ENCODE results near the gene SMARCA4.
"Not testable (repeated sequence)": the region's sequence is repeated elsewhere in the genome, so short reads cannot be mapped to it uniquely, and the experiment has no call there.

SMARCA4 gene

DNA sequence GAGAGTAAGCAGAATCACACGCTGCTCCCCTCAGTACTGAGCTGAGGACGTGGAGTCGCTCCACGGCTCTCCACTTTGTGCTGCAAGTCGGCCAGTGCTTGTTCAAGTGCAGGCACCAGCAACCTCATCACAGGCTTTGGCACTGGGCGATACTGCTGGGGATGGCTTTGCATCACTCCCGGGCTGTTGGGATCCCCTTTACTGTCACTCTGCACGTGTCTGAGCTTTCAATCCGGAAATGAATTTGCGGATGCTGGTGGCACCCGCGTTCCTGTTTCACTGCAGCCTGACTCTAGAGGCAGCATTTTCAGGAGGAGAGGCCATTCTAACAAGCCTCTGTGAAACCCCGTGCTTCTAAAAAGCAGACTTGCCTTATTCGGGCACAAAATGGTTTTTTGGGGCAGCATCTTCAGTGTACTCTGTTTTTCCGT, 19.1 kb downstream of the SMARCA4 start:
- peak; percentile 9 for DNase-seq (ENCODE audit: low read depth)

GRCh38 chr19:10981252-10981895, 20.5 kb downstream of the SMARCA4 start:
- DNase-seq (ENCODE audit: low read depth): peak; percentile 14

GRCh38 chr19:10983026-10983425, 22.2 kb downstream of the SMARCA4 start:
- no peak for DNase-seq (ENCODE audit: low read depth)

- no peak for DNase-seq (ENCODE audit: low read depth)
Measured at GRCh38 chr19:10984166-10984735, 23.4 kb downstream of the SMARCA4 start.

- no peak for DNase-seq (ENCODE audit: low read depth)
Measured at GRCh38 chr19:10985502-10985901, 24.7 kb downstream of the SMARCA4 start.

- DNase-seq (ENCODE audit: low read depth): no peak
Measured at GRCh38 chr19:10986301-10987127, 25.7 kb downstream of the SMARCA4 start.

DNA sequence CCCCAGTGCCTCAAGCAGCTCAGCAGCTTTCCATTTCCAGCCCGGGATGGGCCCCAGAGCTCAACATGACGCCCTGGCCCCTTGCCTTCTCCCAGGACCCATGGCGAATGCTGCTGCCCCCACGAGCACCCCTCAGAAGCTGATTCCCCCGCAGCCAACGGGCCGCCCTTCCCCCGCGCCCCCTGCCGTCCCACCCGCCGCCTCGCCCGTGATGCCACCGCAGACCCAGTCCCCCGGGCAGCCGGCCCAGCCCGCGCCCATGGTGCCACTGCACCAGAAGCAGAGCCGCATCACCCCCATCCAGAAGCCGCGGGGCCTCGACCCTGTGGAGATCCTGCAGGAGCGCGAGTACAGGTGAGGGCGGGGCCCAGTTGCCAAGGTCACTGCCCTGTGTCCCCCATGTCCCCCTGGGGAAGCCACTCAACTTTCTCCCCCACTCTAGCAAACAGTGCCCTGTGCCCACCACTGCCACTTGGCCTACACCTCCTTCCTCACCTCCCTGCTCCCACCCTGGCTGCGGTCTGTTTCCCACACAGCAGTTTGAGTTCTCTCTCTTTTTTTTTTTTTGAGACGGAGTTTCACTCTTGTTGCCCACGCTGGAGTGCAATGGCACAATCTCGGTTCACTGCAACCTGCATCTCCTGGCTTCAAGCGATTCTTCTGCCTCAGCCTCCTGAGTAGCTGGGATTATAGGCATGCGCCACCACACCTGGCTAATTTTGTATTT, 26.9 kb downstream of the SMARCA4 start:
- DNase-seq (ENCODE audit: low read depth): no peak

GRCh38 chr19:10988380-10988779, 27.6 kb downstream of the SMARCA4 start:
- no peak for DNase-seq (ENCODE audit: low read depth)

- DNase-seq (ENCODE audit: low read depth): no peak
Measured at GRCh38 chr19:10988921-10989320, 28.1 kb downstream of the SMARCA4 start.

DNA sequence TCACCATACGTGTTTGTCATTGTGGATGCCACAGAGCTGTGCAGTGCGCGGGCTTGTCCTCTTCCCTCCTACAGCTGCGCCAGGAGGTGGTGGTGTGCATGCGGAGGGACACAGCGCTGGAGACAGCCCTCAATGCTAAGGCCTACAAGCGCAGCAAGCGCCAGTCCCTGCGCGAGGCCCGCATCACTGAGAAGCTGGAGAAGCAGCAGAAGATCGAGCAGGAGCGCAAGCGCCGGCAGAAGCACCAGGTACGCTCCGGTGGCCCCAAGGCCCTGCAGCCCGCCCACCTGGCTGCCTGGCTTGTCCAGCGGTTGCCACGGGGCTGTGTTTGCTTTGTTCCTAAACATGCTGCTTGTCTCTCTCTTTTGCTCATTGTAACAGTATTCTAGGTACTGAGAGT, 30.2 kb downstream of the SMARCA4 start:
- DNase-seq (ENCODE audit: low read depth): no peak

DNA sequence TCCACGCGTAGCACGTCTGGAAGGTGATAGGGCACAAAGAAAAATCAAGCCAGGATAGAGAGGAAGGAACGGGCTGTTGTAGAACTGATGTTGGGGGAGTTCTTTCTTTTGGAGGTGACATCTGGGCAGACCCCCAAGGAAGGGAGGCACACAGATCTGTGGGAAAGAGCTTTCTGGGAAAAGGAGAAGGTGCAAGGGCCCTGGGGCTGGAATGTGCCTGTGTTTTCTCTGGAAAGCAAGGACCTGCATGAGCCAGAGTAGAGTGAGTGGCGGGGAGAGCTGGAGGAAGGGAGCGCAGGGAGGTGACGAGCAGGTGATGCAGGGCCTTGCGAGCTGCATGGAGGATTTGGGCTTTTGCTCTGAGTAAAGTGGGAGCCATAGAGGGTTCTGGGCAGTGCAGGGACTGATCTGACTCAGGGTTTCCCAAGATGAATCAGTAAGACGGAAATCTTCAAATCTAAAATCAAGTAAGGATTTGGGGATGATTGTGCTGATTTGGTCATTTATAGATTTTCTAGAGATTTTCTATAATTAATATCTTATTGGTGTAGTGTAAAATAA, 30.8 kb downstream of the SMARCA4 start:
- DNase-seq (ENCODE audit: low read depth): no peak

DNA sequence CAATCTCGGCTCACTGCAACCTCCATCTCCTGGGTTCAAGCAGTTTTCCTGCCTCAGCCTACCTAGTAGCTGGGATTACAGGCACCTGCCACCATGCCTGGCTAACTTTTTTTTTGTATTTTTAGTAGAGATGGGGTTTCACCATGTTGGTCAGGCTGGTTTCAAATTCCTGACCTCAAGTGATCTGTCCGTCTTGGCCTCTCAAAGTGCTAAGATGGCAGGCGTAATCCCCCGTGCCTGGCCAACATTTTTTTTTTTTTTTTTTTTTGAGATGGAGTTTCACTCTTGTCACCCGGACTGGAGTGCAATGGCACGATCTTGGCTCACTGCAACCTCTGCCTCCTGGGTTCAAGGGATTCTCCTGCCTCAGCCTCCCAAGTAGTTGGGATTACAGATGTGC, 31.3 kb downstream of the SMARCA4 start:
- DNase-seq (ENCODE audit: low read depth): not testable (repeated sequence)

DNA sequence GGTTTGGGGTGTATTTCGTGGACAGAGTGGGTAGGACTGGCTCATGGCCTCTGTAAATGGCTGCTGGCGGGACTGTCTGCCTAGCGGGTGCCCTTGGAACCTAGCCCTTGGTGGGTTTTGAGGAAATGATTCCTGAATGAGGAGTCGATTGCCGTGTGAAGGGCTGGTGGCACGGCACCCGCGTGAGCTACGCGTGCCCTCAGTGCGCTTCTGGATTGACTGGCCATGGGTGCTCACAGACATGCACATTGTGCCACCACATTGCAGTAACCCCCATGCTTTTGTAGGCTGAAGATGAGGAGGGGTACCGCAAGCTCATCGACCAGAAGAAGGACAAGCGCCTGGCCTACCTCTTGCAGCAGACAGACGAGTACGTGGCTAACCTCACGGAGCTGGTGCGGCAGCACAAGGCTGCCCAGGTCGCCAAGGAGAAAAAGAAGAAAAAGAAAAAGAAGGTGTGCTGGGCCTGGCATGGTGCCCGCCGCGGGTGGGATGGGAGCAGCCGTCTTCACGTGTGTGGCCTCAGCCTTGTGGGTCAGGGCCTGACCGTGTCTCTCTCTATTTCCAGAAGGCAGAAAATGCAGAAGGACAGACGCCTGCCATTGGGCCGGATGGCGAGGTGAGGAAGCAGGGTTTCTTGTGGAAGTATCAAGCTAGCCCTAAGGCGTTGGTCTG, 35.2 kb downstream of the SMARCA4 start:
- no peak for DNase-seq (ENCODE audit: low read depth)

GRCh38 chr19:10998045-10998533, 37.3 kb downstream of the SMARCA4 start:
- DNase-seq (ENCODE audit: low read depth): peak; percentile 87

- no peak for DNase-seq (ENCODE audit: low read depth)
Measured at GRCh38 chr19:10998666-10999065, 37.8 kb downstream of the SMARCA4 start.

- no peak for DNase-seq (ENCODE audit: low read depth)
Measured at GRCh38 chr19:11005521-11005920, 44.7 kb downstream of the SMARCA4 start.

- no peak for DNase-seq (ENCODE audit: low read depth)
Measured at GRCh38 chr19:11007385-11007784, 46.6 kb downstream of the SMARCA4 start.

GRCh38 chr19:11007962-11008532, 47.2 kb downstream of the SMARCA4 start:
- no peak for DNase-seq (ENCODE audit: low read depth)

DNA sequence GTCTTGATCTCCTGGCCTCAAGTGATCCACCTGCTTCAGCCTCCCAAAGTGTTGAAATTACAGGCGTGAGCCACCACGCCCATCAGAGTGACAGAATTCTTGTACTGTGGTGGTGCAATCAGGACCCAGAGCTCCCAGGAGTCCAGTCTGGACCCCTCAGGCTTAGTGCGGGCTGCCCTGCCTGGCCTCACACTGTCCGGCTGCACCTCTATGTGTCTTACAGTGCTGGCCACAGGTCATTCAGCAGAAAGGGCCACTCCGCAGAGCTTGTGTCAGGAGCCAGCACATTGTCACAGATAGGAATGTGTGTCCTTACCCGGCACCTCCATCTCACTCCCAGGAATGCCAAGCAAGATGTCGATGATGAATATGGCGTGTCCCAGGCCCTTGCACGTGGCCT, 49.2 kb downstream of the SMARCA4 start:
- DNase-seq (ENCODE audit: low read depth): no peak

GRCh38 chr19:11012507-11012906, 51.7 kb downstream of the SMARCA4 start:
- DNase-seq (ENCODE audit: low read depth): no peak

GRCh38 chr19:11013771-11014170, 52.9 kb downstream of the SMARCA4 start:
- DNase-seq (ENCODE audit: low read depth): no peak

Data from fibroblast of gingiva (primary cell).